Sigmoid colon (tissue), 4 donors: ENCODE results near the gene PODXL.

ENCODE experiments used
- CTCF ChIP-seq, 4 experiments: fragments of 450-650 bp in 3 of 4; fragments of 200-600 bp in 1 of 4; IDR thresholded peaks; one replicate each; pipeline ENCODE4 v1.5.1; 2016 to 2019; ENCODE audit warnings: antibody characterized with exemption in 4 of 4, mild to moderate bottlenecking in 3 of 4, moderate library complexity in 2 of 4
- POLR2A ChIP-seq, 2 donors: fragments of 450-650 bp; IDR thresholded peaks; one replicate each; pipeline ENCODE4 v1.6.1; 2016; ENCODE audit warnings: antibody characterized with exemption in 2 of 2, mild to moderate bottlenecking in 2 of 2, moderate library complexity in 2 of 2
- POLR2AphosphoS5 ChIP-seq, 4 donors: sonication (generic); formaldehyde crosslinking; IDR thresholded peaks; one replicate each; pipeline ENCODE4 v1.6.1; 2017; ENCODE audit warnings: antibody characterized with exemption in 4 of 4

DNA sequence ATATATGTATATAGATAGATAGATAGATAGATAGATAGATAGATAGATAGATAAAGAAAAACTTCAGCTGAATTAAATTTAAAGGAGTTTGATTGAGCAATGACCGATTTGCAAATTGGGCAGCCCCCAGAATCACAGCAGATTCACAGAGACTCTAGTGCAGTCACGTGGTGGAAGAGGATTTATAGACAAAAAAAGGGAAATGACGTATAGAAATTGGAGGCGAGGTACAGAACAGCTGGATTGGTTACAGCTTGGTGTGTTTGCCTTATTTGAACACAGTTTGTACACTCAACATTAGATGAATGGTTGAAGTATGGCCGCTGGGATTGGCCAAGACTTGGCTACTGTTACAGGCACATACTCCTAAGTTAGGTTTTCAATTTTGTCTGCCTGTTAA, 8.2 kb upstream of the PODXL start:
- TF ChIP-seq CTCF (IDR thresholded peaks at IDR 0.05) (no peak), POLR2A (IDR thresholded peaks at IDR 0.05) (no peak), POLR2AphosphoS5 (IDR thresholded peaks at IDR 0.05) (no peak)
